ENCODE measurements around the gene PGAP6. TPM values are rescaled to one million over a fixed set of nuclear protein-coding genes. Genes with fewer than 3 reads are reported as not detected.
"Not testable (repeated sequence)": the region's sequence is repeated elsewhere in the genome, so short reads cannot be mapped to it uniquely, and the experiment has no call there.

The PGAP6 gene
- total RNA-seq, 1 donor from 2014 or later = 29.0 TPM

- intact Hi-C loops (cut with DNase I) = no loop called here
- ATAC-seq (no peak), DNase-seq (ENCODE audit: low spot score) (no peak)
Measured at GRCh38 chr16:371515-372301, 10.1 kb downstream of the PGAP6 start.

- ATAC-seq (peak; percentile 9), DNase-seq (ENCODE audit: low spot score) (no peak)
- intact Hi-C loops (cut with DNase I) = no loop called here
Measured at GRCh38 chr16:370979-371514, 10.7 kb downstream of the PGAP6 start.

- ATAC-seq = peak; percentile 97
- intact Hi-C loops (cut with DNase I) = no loop called here
- peak; percentile 97 for DNase-seq (ENCODE audit: low spot score)
Measured at GRCh38 chr16:370443-370842, 11.3 kb downstream of the PGAP6 start, which contains the start of gene MRPL28. MRPL28 (minus strand) TSS chr16:370538; CDS start chr16:370218, 320 bp downstream.

DNA sequence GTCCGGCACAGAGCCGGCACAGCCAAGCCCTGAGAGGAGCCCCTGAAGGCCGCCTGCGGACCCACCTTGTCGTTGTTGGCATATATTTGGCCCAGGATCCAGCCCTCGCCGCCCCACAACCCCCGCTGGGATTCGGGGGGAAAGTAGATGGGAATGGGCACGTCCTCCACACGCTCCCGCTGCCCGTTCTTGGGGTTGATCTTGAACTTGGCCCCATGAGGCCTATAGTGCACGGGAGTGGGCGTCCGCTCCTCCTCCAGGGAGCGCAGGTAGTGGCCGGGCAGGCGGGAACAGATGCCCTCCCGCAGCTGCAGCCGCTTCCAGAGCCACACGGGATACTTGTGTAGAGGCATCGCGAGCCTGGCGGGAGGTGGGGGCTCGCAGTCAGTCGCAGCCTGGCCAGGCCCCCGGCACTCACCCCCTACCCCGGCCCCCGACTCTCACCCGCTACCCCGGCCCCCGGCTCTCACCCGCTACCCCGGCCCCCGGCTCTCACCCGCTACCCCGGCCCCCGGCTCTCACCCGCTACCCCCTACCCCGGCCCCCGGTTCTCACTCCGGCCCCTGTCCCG lies 11.8 kb downstream of the PGAP6 start:
- DNase-seq (ENCODE audit: low spot score) = no peak
- intact Hi-C loops (cut with DNase I) = no loop called here
- no peak for ATAC-seq

GRCh38 chr16:369275-369865 lies 12.4 kb downstream of the PGAP6 start:
- DNase-seq (ENCODE audit: low spot score) = no peak

DNA sequence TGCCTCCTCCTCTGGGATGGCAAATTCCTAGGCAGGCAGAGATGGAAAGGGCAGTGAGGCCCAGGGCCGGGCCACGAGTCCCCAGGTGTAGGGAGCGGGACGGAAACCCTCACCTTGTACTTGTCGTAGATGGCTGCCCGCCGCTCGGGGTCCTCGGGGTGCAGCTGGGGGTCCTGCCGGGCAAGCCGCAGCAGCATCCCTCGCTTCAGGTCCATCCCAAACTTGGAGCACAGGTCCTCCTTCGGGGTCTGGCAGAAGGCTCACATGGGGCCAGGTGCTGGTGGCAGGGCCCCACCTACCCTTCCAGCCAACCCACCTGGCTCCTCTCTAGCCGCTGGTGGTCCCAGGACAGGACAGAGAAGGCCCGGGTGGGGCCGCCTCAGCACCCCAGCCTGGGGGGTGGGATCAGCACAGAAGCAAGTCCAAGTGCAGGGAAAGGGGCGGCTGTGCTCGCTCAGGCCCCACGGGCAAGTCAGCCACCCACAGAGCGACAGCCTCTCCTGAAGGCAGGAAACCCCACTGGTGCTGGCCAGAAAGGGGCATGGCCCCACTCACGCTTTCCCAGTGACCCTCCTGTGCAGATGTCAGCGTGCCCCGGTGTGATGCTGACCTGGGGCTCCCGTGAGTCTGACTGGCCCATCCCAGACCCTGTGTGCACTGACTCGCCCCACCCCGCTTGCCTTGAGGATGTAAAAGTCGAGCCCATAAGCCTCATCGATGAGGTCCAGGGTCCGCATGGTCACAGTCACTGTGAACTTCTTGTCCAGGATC lies 13.2 kb downstream of the PGAP6 start:
- ATAC-seq (no peak), DNase-seq (ENCODE audit: low spot score) (no peak)
- intact Hi-C loops (cut with DNase I) = no loop called here

More at GRCh38 chr16:369275-369865, 12.4 kb downstream of the PGAP6 start:
- intact Hi-C loops (cut with DNase I) = no loop called here
- ATAC-seq = no peak

- intact Hi-C loops (cut with DNase I) = no loop called here
- ATAC-seq (no peak), DNase-seq (ENCODE audit: low spot score) (no peak)
Measured at GRCh38 chr16:367333-367903, 14.4 kb downstream of the PGAP6 start.

DNA sequence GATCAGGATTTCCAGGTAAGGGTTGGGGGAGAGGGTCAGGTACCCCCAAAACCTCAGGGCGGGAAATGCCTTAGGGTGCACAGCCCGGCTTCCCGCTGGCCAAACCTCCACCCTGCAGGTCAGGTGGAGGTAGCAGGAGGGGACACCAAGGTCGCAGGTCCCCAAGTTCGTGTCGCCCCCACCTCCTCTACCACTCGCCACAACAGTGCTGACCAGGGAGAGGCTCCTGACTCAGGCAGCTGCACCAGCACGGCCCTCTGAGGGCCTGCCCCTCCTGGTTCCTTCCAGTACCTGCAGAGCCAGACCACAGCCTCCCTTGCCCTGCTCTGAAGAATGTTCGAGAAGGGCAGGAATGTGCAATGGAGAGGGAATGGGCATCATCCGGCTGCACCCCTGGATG lies 15.3 kb downstream of the PGAP6 start:
- no peak for DNase-seq (ENCODE audit: low spot score)
- intact Hi-C loops (cut with DNase I) = no loop called here
- ATAC-seq = no peak

- intact Hi-C loops (cut with DNase I) = no loop called here
- DNase-seq (ENCODE audit: low spot score) = no peak
- ATAC-seq = no peak
Measured at GRCh38 chr16:364595-365491, 16.9 kb downstream of the PGAP6 start.

GRCh38 chr16:363766-364490 lies 17.9 kb downstream of the PGAP6 start:
- DNase-seq (ENCODE audit: low spot score) = no peak
- ATAC-seq = no peak
- intact Hi-C loops (cut with DNase I) = no loop called here

DNA sequence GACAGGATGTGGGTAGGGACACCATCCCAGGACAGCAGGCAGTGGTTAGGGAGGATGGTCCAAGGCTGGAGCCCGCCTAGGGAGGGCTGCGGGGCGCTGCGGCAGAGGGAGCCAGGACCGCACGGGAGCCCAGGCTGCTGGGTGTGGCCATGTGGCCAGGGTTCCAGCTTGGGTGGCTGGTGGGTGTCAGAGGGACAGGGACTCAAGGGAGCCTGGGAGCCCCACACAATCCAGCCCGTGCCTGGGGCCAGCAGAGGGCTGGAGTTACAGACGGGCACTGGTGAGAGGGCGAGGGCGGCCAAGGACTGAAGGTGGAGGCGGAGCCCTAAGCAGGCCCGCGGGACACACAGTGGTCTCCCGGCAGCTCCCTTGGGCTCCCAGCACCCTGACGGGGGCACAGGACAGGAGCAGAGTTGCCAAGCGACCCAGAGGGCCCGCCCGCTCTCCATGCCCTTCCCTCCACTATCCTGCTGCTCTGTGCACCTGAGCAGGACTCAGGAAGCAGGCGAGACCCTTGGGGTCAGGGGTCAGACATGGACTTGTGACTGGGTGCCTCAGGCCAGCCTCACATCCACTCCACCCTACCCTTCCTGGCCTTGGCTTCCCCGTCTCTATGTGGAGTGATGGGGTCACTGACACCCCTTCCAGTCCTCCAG lies 18.5 kb downstream of the PGAP6 start:
- intact Hi-C loops (cut with DNase I) = no loop called here
- DNase-seq (ENCODE audit: low spot score) = no peak
- ATAC-seq = no peak

DNA sequence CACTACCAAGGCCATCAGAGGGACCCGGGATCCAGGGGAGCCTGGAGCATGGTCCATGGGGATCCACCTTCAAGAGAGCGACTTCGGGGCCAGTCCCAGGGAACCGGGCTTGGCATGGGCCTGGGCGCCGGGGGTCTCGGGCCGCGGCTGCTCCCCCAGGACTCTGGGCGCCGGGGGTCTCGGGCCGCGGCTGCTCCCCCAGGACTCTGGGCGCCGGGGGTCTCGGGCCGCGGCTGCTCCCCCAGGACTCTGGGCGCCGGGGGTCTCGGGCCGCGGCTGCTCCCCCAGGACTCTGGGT lies 19.1 kb downstream of the PGAP6 start:
- intact Hi-C loops (cut with DNase I); ATAC-seq; DNase-seq (ENCODE audit: low spot score): not testable (repeated sequence)

- DNase-seq (ENCODE audit: low spot score) (peak; percentile 83), ATAC-seq (peak; percentile 65)
- intact Hi-C loops (cut with DNase I) = no loop called here
Measured at GRCh38 chr16:361872-362701, 19.7 kb downstream of the PGAP6 start.

DNA sequence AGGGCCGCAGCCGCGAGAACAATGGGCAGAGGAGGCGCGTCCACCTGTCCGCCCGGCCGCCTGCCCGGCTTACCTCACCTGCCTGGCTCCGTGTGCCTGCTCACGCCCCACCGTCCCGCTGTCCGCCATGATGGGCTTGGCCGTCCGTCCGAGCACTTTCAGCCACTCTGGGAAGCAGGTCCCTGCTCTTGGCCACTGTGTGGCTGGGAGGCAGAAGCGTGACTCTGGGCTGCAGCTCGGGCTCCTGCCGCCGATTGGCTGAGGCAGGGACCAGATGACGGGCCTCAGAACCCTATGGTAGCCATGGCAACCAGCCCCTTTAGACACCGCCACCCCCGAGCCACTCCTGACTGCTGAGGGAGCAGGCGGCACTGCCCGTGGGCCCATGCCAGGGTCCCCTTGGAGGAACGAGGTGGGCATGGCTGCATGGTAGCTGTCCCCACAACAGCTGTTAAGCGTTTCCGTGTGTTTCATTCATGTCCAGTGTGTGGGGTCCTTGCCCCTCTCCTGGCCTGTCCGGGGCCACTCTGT lies 20.4 kb downstream of the PGAP6 start:
- ATAC-seq (no peak), DNase-seq (ENCODE audit: low spot score) (no peak)
- intact Hi-C loops (cut with DNase I) = no loop called here

- DNase-seq (ENCODE audit: low spot score) (no peak), ATAC-seq (no peak)
- intact Hi-C loops (cut with DNase I) = no loop called here
Measured at GRCh38 chr16:360698-361336, 21.0 kb downstream of the PGAP6 start.
